HG02763 (cell line): ENCODE results near the gene EHMT1.
"Not testable (repeated sequence)": the region's sequence is repeated elsewhere in the genome, so short reads cannot be mapped to it uniquely, and the experiment has no call there.

Experiments
- ATAC-seq: cut with Tn5 transposase; IDR thresholded peaks from one replicate; pipeline ENCODE4 v1.9.1; 2021; ENCODE audit warnings: mild to moderate bottlenecking, moderate library complexity; ENCODE audit not compliant: unreplicated experiment

The EHMT1 gene

GRCh38 chr9:137590123-137590468 is 28.7 kb upstream of the EHMT1 start:
- no peak for ATAC-seq

GRCh38 chr9:137590469-137591383 is 28.1 kb upstream of the EHMT1 start, which contains the start of gene ZMYND19:
Gene ZMYND19, minus strand, starts transcription at chr9:137590512. Its CDS starts 249 bp downstream, at chr9:137590263.
- ATAC-seq, result peak; percentile 89

- no peak for ATAC-seq
Measured at GRCh38 chr9:137592767-137593166, 26.0 kb upstream of the EHMT1 start.

- no peak for ATAC-seq
Measured at GRCh38 chr9:137593176-137593575, 25.6 kb upstream of the EHMT1 start.

DNA sequence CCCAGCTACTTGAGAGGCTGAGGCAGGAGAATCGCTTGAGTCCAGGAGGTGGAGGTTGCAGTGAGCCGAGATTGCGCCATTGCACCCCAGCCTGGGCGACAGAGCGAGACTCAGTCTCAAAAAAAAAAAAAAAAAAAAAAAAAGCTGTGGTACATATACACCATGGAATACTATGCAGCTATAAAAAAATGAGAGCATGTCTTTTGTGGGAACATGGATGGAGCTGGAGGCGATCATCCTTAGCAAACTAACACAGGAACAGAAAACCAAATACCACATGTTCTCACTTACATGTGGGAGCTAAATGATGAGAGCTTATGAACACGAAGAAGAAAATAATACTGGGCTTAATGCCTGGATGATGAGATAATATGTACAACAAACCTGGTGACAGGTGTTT is 22.2 kb upstream of the EHMT1 start:
- ATAC-seq, result not testable (repeated sequence)

- ATAC-seq, result no peak
Measured at GRCh38 chr9:137598943-137599342, 19.9 kb upstream of the EHMT1 start.

DNA sequence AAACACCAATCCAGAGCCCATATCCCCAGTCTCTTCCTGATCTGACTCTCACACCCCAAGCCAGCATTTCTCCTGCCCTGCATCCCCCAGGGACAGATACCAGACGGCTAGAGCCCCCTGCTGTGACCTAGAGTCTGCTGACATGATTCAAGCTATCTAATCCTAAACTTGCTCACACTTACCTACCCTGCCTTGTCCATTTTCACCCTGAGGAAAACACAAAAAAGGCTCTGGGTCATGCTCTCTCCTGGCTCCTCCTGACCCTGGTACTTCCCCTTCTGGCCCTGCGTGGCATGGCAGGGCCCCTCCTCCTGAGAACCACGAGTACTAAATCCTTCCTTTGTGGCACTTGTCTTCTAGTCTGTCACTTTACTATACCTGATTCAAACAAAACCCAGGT is 16.1 kb upstream of the EHMT1 start:
- no peak for ATAC-seq

DNA sequence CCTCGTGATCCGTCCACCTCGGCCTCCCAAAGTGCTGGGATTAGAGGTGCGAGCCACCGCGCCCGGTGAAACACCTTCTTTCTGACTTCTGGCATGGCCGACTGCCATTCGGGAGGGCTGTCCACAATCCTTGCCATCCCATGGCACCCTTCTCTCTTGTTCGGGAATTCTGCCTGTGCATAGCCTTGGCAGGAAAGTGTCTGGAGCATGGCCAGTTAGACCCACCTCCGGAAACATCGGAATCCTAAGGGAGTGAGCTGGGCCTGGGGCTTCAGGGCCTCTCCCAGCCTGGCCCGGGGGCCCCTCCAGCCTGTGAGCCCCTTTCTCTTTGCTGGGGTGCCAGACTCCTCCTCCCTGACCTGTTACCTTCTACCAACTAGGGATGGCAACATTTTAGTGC is 14.9 kb upstream of the EHMT1 start:
- no peak for ATAC-seq

- ATAC-seq, result no peak
Measured at GRCh38 chr9:137604345-137605086, 14.3 kb upstream of the EHMT1 start.

GRCh38 chr9:137605121-137606004 is 13.4 kb upstream of the EHMT1 start, which contains the start of gene ARRDC1:
Gene ARRDC1, plus strand, starts transcription at chr9:137605686. Its CDS starts 32 bp downstream, at chr9:137605718.
- ATAC-seq, result peak; percentile 68

GRCh38 chr9:137606005-137606621 is 12.7 kb upstream of the EHMT1 start:
- ATAC-seq, result peak; percentile 2

GRCh38 chr9:137606734-137607138 is 12.1 kb upstream of the EHMT1 start:
- no peak for ATAC-seq

GRCh38 chr9:137607141-137607857 is 11.5 kb upstream of the EHMT1 start:
- no peak for ATAC-seq

DNA sequence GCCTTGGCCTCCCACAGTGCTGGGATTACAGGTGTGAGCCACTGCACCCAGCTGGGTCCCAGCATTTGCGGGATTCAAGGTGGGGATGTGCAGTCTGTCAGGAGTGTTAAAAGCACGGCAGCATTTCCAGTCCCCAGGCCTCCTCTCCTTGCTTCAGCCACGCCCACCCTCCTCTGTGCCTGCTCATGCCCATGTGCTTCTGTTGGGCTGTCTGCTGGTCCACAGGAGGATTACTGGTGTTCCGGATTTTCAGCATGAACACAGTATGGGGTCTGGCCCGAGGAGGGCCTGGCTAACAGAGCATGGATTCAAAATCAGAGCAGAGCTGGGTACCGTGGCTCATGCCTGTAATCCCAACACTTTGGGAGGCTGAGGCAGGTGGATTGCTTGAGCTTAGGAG is 7.9 kb upstream of the EHMT1 start:
- no peak for ATAC-seq

DNA sequence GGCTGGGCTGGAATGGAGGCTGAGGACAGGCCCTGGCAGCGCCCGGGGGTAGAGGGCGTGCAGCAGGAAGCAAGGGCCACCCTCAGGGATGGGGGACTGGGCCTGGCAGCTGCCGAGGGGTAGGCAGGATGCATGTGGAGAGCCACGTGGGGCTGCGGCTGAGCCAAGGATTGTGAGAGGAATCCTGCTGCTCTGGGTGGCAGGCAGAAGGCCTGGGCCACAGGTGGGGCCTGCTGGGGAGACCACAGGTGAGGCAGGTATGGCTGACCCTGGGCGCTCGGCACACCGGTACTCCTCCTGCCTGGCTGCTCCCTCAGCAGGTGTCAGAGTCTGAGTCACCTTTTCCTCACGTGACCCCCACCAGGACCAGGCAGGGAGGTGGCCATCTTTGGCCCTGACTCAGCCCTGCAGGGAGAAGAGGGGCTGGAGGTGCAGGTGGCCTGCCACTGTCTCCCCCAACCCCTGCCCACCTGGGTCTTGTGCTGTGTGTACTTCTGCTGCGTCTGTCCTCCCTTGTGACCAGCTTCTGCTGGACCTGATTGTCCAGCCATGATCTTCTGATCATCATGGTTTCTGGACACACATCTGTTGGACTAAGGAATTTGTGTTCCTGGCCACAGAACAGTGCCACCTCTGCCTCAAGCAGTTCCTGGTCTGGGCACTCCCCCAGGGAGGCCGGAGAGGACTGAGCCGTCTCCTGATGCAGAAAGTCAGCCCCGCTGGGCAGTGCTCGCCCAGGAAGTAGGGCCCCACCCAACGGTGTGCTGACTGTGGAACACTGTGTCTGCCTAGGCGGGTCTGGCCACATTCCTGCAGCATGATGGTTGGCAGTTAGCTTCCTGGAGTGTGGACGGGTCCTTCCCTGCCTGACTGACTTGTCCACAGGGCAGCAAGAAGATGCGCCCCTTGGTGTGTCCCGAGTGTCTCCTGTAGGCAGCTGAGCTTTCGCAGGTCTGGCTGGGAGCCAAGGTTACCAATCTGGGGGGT is 6.9 kb upstream of the EHMT1 start:
- no peak for ATAC-seq

DNA sequence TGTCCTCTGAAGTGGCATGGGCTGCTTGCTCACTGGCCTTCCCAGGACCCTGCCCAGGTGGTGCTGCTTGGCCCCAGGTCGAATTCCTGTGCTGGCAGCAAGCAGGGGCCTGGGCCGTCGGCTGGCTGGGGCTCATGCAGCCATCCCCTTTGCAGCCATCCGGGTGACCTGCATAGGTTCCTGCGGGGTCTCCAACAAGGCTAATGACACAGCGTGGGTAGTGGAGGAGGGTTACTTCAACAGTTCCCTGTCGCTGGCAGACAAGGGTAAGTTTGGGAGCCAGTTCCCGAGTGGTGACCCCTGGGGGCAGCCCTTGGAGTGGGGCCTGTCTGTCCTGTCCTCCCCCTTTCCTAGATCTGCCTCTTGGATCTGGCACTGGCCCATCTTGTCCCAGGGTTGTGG is 6.1 kb upstream of the EHMT1 start:
- ATAC-seq, result no peak

GRCh38 chr9:137613259-137613658 is 5.5 kb upstream of the EHMT1 start:
- ATAC-seq, result no peak

GRCh38 chr9:137613738-137614523 is 4.9 kb upstream of the EHMT1 start:
- ATAC-seq, result no peak
